Measurements from ENCODE around the gene KCNE3.

Gene KCNE3

DNA sequence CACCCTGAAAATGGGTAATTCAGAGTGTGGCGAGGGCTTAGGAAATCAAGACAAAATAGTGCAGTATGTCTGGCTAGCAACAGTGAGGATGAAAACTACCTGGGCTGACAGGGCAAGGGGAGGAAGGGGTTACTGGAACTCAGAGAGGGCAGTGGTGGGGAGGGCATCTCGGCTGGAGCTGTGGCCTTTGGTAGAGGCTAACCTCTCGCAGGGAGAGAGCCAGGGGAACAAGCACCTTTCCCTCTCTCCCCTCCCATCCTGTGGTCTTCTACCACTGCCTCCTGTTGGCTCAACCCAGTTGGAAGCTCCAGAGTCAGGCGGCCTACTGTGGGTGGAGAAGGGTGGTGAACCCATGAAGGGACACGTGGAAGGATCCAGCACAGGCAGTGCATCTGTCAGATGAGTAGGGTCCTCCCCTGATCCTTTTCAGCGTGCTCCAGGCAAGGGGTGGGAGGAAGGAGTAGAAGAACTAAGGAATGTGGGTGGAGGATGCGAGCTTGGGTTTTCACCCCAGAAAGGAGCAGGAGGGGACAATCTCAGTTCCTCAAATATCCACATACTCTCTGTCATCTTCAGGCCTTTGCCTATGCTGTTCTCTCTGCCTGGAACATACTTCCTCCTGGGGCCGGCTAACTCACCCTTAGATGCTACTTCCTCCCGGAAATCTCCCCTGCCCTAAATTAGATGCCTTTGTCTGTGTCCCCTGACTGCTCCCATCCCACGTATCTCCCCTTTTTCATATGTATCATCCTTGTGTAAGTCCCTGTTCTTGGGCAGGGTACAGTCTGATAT, 6.2 kb upstream of the KCNE3 start:
- DNase-seq: no peak

GRCh38 chr11:74471668-74472429, 4.5 kb upstream of the KCNE3 start:
- DNase-seq: no peak

- no peak for DNase-seq
Measured at GRCh38 chr11:74471037-74471436, 3.7 kb upstream of the KCNE3 start.

DNA sequence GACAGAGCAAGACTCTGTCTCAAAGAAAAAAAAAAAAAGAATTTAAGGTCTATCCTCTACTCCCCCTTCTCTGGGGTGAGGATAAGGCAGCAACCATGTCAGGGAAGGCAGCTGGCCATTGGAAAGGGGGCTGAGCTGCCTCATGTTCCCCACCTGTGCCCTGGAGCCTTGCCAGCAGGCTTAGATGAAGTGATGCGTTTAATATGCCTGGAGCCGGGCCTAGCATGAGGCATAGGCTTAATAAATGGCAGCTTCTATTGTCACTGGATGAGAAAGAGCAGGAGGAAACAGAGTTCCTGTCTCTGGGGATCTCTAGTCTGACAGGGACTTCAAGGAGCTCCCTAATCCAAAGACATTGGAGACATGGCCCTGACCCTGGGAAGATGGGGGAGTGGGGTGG, 3.2 kb upstream of the KCNE3 start:
- no peak for DNase-seq

- no peak for DNase-seq
Measured at GRCh38 chr11:74468936-74469335, 1.6 kb upstream of the KCNE3 start.

GRCh38 chr11:74468521-74468920, 1.2 kb upstream of the KCNE3 start:
- no peak for DNase-seq

DNA sequence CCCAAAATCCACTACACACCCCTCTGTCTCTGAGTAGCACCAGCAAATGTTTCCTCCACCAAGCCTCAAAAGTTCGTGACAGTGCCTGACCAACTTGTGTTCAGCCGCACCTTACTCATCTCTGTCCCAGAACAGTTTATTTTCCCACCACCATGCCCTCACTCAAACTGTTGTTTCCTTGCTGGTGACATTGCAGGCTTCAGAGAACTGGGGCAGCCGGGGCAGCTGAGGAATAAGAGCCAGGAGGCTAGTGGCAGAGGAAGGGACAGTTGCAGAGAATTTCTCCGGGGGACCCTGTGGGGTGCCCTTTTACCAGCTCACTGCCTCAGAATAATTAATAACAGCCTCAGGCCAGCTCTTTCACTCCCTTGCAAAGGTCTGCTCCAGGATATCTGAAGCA, 709 bp upstream of the KCNE3 start:
- DNase-seq: no peak

DNA sequence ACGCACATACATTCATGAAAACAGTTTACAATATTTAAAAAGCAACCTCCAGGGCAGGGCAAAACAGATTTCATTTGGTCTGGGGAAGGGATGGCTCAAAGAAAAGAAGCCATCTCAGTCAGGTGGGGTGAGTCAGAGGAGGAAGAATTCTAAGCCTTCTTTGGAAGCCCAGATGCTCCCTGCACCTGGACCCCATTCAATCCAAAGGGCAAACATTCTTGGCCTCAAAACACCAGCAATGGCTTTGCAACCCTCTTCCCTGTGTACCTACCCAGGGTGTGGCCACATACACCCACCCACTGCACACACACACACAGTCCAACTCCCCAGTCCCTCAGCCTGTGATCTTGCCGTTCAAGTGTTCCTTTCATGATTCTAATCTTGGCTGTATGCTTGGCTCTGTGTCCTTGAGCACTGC, 2.0 kb downstream of the KCNE3 start:
- no peak for DNase-seq

- no peak for DNase-seq
Measured at GRCh38 chr11:74464746-74465145, 2.6 kb downstream of the KCNE3 start.

DNA sequence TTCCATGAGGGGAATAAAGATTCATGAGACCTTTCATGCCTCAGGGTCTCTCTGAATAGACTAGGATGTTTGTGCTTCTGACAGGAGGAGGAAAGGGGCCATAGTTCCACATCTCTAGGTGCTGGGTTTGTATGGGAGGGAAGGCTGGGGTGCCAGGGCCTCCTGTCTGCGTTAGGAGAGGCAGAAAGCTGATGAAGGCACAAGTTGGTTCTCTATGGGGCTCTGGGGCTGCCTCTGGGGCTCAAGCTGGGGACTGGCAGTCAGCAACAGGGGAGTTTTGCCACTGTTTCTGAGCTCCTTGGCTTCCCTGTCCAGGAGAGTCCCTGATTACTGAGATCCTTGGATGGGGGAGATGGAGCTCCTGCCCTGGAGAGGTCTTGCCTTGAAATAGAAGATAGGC, 4.1 kb downstream of the KCNE3 start:
- no peak for DNase-seq

DNA sequence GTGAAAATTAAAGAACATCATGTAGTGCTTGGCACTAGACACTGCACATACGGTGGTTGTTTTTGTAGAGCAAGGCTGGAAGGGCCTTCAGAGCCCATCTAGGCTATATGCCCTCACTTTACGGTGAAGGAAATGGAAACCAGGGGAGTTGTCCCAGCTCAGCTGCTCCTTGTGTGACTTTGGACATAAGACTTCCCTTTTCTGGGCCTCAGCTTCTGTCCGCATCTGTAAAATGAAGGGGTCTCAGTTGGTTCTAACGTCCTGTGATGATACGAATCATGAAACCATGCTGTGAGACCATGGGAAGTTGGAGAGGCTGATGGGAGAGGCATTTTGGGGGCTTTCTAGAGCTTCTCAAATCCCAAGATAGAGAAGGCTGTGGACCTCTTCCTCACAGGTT, 4.7 kb downstream of the KCNE3 start:
- DNase-seq: no peak

DNA sequence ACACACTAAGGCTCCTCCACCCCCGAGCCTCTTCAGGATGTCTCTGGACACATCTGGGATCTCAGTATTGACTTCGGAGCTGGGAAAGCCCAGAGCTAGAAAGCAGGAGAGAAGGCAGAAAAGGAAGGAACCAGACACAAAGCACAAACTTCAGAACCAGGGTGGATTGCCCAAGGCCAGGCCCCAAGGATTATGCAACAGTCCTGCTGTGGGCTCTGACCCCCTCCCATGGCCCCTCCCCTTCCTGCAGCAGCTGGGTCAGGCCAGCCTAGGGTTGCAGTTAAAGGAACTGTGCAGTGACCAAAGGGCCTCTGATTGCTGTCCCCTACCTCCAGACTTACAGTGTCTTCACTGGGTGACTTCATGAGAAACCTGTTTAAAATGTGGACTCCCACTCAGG, 5.3 kb downstream of the KCNE3 start:
- DNase-seq: no peak

GRCh38 chr11:74460481-74461154, 6.7 kb downstream of the KCNE3 start:
- DNase-seq: no peak

DNA sequence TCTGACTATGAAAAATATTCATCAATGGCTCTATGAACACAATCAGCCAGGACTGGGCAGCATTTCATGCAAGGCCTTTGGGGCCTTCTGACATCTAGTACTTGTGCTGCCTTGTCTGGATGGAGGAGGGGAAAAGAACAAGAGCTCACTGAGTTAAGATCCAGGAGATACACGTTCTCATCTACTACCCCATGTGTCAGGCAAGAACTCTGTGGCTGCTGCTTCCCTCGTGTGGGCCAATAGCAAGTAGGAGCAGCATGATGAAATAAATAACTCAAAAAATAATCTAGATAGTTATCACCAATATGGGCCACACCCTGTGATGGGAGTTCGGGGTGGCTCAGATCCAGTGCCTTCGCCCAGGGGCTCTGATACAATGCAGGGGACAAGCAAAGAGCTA, 7.3 kb downstream of the KCNE3 start:
- DNase-seq: no peak

DNA sequence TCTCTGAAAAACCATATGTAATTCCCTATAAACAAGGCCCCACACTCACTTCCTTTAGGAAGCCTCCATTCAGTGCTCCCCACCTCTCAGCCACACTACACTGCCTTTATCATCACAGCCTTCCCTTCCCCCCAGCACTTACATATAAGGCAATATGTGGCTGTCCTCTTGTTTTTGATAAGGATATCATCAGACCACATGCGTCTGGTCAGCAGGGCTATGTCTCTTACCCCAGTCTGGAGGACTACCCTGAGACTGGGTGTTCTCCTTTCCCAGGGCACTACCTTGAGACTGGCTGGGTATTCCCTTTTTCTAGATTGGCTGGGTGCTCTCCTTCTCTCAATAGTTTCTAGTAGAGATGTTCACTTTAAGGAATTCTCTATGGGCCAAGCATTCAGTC, 7.8 kb downstream of the KCNE3 start:
- no peak for DNase-seq

DNA sequence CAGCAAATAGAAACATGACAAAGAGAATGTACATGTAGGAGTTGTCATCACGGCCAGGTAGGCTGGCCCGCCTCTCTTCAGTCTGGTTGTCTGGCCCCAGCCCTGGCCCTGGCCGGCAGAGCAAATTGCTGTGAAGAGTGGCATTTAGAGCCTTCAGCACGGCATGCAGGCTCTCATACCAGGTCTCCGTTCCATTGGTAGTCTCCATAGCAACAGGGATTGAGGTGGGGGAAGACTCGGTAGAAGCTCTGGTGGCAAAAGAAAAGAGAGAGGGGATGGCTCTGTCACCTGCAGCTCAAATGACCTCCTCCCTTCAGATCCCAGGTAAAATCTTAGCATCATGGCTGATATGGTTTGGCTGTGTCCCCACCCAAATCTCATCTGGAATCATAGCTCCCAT, 10.0 kb downstream of the KCNE3 start:
- DNase-seq: no peak

DNA sequence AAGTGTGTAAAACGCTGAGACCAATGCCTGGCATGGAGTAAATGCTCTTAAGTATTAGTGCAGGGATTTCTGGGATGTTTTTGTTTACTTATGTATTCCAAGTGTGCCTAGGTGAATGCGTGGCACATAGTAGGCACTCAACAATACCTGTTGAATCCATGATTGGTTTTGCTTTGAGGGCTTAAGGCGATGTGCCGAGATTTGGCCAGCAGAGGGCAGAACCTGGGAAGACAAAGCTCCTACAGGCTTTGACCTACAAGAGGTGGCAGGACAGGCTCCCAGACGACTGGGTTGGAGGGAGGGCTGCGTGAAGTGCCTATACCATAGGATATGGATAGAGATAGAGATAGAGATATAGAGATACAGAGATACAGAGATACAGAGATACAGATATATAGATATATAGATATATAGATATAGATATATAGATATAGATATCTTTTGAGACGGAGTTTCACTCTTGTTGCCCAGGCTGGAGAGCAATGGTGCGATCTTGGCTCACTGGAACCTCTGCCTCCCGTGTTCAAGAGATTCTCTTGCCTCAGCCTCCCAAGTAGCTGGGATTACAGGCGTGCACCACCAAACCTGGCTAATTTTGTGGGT, 13.9 kb downstream of the KCNE3 start:
- no peak for DNase-seq

DNA sequence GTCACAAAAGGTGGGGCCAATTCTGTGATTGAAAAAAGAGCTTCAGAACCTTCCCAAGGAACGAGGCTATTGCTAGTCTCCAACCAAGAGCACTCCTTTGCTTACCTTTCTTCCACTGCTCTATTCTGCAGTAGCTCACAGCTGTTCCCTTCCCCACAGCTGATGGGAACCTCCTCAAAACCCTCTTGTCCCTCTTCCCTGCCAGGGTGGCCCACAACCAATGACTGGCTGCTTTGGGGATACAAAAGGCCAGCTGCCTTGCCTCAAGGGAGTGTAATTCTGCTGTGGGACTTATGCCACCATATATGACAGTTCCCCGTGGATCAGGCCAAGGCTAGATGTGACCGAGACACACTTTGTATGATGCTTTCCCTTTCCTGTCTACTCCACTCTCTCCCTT, 15.0 kb downstream of the KCNE3 start:
- no peak for DNase-seq

- no peak for DNase-seq
Measured at GRCh38 chr11:74450318-74450717, 17.0 kb downstream of the KCNE3 start.

DNA sequence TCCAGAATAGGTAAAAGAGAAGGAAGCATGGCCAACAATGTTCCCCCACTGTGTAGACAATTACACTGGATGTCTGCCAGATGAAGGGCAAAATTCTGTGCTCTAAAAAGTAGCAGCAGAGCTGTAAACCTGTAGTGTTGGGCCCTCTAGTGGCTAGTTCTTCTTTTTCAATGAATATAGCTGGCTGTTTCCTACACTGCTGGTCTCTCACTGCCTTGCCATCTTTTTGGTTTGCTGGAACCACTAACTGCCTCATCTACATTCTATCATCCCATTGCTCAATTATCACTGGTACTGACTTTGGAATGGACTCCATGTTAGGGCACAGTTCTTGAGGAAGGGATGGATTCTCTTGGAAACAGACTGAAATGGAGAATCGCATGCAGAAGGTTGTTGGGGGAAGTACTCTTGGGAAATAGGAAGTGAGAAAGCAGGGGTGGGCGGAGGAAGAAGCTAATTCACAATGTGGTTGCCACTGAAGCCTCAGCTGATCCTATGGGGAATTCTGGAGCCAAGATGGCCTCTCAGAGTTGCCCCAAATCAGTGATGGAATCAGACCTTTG, 17.9 kb downstream of the KCNE3 start:
- DNase-seq: peak; percentile 34

DNA sequence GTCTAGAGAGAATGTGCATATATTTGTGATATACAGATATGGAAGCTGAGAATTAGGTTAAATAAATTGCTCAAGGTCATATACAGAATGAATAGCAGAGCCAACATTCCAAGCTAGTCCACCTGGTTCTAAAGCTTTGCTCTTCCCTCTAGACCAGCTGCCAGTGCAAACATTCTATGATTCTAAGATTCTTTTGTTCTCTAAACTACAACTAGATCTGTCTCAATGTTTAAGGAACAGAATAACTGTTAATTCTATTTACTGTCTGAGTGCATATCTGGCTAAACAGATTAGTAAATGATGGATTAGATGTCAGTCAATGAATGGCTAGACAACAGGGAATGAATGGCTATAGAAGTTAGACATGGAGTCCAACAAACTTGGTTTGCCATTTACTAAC, 19.6 kb downstream of the KCNE3 start:
- no peak for DNase-seq

DNA sequence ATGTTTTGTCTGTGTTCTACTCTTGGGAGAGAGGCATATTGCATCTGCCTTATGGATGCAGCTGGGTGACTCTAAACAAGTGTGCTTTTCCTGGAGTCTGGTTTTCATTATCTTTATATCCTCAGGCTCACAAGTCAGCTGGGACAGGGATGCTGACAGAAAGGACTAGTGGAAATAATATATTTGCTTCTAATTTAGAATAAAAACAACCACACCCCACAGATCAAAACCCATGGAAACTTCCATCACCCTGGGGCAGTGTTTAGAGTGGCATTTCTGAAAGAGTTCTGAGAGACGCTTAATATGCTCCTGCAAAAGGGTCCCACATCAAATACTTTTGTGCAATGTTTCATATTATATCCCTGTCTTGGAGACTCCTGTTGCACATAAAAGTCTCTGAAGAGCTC, 20.8 kb downstream of the KCNE3 start:
- DNase-seq: no peak

Data from right kidney (tissue), 1 donor.